Dedifferentiated amniotic fluid mesenchymal stem cell (primary cell): ENCODE results near the gene CASKIN2.
"Not testable (repeated sequence)": the region's sequence is repeated elsewhere in the genome, so short reads cannot be mapped to it uniquely, and the experiment has no call there.

Experiments used
- DNase-seq: peaks from one replicate; pipeline ENCODE4 v3.0.0-alpha.2; 2016; ENCODE audit errors: extremely low spot score

CASKIN2 gene

DNA sequence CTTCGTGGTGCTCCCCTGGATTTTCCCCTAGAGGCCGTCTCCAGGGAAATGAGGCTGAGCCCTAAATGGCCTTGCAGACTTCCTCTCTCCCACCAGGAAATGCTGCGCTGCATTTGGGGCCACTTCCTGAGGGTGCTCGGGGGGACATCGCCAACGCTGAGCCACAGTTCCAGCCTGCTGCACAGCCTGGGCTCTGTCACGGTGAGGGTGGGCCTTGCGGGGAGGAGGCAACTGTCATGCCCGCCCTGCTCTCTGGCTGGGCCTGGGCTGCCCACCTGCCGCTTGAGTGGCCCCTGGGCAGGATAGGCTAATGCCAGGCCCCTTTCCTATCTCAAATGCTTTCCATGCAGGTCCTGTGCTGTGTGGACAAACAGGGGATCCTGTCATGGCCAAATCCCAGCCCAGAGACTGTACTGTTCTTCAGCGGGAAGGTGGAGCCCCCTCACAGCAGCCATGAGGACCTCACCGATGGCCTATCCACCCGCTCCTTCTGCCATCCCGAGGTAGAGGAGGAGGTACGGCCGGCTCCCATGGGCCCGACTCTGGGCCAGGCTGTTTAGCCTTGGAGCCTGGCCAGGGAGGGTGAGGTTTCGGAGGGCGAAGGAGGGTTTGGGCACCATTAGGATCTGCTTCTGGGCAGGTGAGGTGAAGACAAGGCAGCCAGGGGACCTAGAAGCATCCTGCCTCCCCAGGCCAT is 24.2 kb downstream of the CASKIN2 start:
- DNase-seq, result no peak

- no peak for DNase-seq
Observed at GRCh38 chr17:75490173-75490743, 25.1 kb downstream of the CASKIN2 start.

DNA sequence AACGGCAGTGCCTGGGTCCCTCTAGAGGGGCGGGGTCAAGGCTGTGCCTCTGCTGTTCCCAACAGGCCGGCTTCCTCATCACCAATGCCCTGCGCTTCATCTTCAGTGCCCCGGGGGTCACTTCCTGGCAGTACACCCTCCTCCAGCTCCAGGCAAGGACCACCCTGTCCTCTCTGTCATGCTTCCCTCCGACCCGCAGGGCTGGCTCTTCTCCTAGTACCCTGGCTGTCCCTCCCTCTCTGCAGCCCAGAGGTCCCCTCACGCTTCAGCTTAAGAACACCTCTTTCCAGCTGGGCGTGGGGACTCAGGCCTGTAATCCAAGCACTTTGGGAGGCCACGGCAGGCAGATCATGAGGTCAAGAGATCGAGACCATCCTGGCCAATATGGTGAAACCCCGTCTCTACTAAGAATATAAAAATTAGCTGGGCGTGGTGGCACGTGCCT is 25.8 kb downstream of the CASKIN2 start:
- no peak for DNase-seq

GRCh38 chr17:75488693-75489510 is 26.4 kb downstream of the CASKIN2 start:
- DNase-seq, result no peak

- no peak for DNase-seq
Observed at GRCh38 chr17:75487351-75488070, 27.8 kb downstream of the CASKIN2 start.

GRCh38 chr17:75486951-75487350 is 28.4 kb downstream of the CASKIN2 start:
- no peak for DNase-seq

GRCh38 chr17:75486151-75486550 is 29.2 kb downstream of the CASKIN2 start:
- DNase-seq, result no peak

GRCh38 chr17:75485688-75486087 is 29.6 kb downstream of the CASKIN2 start:
- no peak for DNase-seq

DNA sequence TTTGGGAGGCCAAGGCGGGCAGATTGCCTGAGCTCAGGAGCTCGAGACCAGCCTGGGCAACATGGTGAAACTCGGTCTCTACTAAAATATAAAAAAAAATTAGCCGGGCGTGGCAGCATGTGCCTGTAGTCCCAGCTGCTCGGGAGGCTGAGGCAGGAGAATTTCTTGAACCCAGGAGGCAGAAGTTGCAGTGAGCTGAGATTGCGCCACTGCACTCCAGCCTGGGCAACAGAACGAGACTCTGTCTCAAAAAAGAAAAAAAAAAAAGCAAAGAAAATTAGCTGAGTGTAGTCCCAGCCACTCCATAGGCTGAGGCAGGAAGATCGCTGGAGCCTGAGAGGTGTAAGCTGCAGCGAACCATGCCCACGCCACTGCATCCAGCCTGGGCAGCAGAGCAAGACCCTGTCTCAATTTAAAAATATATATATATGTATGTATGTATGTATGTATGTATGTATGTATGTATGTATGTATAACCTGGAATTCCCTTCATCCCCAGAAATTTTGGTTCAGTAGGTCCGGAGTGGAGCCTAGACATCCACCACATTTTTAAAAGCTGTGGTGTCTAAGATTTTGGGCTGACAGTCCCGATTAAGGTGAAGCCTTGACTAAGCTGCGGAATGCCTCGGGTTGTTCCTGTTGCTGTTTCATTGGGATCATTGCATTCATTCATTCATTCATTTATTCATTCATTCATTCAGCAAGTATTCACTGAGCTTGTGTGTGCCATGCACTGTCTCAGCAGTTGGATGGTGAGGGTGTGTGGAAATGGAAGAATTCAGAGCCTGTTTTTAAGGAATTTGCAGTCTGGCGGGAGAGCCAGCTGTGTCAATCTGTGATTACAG is 33.0 kb downstream of the CASKIN2 start:
- DNase-seq, result no peak

GRCh38 chr17:75481194-75482068 is 33.9 kb downstream of the CASKIN2 start:
- DNase-seq, result no peak

GRCh38 chr17:75480281-75480680 is 35.1 kb downstream of the CASKIN2 start:
- no peak for DNase-seq

GRCh38 chr17:75478508-75478907 is 36.8 kb downstream of the CASKIN2 start:
- DNase-seq, result no peak

DNA sequence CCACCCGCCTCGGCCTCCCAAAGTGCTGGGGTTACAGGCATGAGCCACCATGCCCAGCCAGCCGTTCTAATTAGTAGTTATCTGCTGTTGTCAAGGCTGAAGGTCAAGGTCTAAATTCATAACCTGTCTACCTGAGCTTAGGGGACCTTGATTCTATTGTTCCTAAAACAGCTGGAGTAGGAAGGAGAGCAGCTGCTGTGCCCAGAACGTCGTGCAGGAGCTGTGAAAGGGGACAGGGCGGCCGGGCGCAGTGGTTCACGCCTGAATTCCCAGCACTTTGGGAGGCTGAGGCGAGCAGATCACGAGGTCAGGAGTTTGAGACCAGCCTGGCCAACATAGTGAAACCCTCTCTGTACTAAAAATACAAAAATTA is 37.9 kb downstream of the CASKIN2 start:
- DNase-seq, result not testable (repeated sequence)

DNA sequence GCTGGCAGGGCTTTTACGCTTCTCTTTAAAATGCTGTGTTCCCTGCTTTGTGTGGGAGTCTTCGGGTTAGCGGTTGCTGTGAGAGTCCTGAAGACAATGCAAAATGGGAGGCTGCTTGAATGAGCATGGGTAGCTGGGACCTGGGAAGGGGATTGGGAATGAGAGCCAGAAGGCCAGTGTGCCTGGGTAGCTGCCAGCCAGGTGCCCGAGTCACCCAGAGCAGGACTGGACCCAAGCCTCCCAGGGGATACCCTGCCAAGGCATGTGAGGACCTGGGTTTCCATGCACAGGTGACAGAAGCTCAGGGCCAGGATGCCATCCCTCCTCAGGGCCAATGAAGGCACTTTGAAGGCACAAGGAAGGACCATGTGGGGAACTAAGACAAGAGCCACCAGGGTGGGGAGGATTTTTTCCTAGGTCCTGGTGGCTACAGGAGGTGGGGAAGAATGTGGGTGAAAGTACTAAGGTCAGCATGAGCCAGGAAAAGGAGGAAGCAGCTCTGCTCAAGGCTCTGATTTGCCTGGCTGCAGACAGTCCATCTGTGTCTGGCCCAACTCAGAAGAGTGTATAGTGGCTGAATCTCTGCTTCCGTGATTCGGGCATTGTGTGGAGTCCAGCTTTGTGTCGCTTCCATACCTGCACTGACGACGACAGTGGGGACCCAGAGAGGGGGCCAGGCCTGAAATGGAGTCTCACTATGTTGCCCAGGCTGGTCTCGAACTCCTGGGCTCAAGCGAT is 38.4 kb downstream of the CASKIN2 start:
- no peak for DNase-seq

GRCh38 chr17:75476271-75476671 is 39.1 kb downstream of the CASKIN2 start:
- no peak for DNase-seq

DNA sequence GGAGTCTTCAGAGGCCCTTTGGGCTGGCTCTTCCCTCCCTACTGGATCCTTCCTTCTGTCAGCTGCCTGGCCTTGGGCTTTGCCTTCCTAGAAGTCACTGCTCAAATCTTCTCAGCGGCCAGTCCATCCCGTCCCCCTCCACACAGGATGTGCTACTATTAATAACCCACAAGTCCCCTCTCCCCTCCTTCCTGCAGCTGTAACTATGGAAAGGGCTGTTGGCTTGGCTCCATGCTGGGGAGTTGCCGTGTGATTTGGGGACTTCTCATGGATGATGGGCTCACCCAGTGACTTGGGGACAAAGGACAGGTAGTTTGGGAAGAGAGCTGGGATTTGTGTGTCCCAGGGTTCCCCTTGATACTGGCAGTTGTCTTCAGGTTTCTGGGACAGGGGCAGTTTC is 39.5 kb downstream of the CASKIN2 start:
- DNase-seq, result no peak

DNA sequence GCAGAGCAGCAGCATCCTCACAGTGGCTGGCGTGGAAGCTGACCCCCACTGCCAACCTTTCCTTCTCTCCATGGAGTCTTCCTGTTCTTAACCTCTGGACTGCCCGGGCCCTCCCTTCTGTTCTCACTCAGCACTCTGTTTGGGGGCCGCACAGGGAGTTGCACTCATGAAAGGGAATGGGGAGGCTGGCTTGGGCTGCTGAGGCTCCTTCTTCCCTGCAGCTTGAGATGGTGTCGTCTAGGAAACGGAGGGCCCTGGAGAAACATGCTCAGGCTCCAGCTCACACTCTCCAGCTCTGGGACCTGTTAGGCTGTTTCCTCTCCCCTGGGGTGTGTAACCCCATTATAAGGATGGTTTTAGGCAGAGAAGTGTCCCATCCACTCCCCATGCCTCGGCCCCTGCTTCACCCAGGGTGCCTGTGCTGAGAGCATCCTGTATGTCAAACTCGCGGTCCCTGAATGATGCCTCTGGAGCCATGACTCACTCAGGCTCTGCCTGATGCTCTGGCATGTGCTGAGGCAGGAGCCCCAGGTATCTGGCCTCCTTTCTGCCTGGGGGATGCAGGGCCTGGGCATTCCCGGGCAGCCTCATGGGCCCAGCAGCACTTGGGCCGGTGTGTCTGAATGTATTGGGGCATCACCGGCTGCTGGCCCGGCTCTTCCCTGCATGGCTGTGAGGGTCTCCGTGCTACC is 40.0 kb downstream of the CASKIN2 start:
- DNase-seq, result no peak

DNA sequence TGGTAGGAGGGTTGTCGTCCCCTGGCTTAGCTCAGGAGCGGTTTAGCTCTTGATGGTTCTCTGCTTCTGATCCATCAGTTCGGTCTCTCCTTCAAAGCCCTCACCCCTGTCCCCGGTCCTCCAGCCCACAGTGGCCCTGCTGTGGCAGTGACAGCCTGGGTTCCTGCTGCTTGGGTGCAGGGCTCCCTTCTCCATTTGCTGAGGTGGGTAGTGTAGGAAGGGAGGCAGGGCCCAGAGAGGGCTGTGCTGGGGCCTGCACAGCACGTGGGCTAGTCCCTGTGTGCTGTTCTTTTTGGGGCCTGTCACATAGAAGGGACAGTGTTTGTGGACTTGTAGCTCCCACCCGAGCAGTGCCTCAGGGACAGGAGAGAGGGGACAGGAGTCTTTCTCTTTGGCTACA is 40.6 kb downstream of the CASKIN2 start:
- no peak for DNase-seq

DNA sequence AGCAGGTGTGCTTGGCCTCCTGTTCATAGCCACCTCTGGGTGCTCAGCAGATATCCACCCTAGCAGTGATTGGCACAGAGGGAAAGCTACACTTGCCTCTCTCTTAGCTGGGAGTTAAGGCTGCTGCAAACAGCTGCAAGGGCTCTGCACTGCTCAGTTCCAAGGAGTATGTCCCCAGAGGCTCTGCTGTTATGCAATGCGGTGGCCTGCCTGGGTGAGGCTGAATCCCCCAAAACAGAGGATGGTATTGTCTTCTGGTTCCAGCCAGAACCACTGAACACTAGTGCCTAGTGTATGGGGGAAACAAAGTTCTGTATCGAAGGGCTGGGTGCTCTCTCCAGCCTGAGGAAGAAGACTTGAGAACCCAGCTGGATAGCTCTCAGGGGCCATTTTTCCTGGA is 42.1 kb downstream of the CASKIN2 start:
- no peak for DNase-seq
